A673 (cell line): Measurements from ENCODE around the gene HOXC12. TPM values are rescaled to one million over a fixed set of nuclear protein-coding genes. Genes with fewer than 3 reads are reported as not detected.

Source experiments
- BruUV-seq: library from RNA; stranded (reverse); fragments of 400-500 nt; replicated peaks from 2 replicates; lab custom pipeline; 2021; lab: Mats Ljungman, UMichigan
- CTCF ChIA-PET: fragments of 300-600 bp; sonication (Branson Sonifier 250); formaldehyde crosslinking; loops from one replicate; lab custom pipeline; 2022; ENCODE audit warnings: antibody characterized with exemption; lab: Charles Lee
- POLR2A ChIA-PET: fragments of 300-600 bp; sonication (Branson Sonifier 250); formaldehyde crosslinking; loops from one replicate; lab custom pipeline; 2022; ENCODE audit warnings: antibody characterized with exemption; ENCODE audit not compliant: low non-redundant PET; lab: Charles Lee
- DNase-seq: peaks from one replicate; pipeline ENCODE4 v3.0.0-alpha.2; 2015; ENCODE audit warnings: low spot score
- H3K27ac ChIP-seq: fragments of 200-600 bp; sonication (generic); 2 replicates; pipeline ENCODE4 v1.5.1; 2016; ENCODE audit warnings: mixed run types, low read depth, mild to moderate bottlenecking, mixed read lengths, antibody characterized with exemption, low read length; ENCODE audit not compliant: poor library complexity, severe bottlenecking
- H3K27me3 ChIP-seq: fragments of 200-600 bp; sonication (generic); replicated peaks from 2 replicates; pipeline ENCODE4 v1.6.1; 2017; ENCODE audit warnings: mixed run types, low read depth, mild to moderate bottlenecking, mixed read lengths, antibody characterized with exemption, low read length; ENCODE audit not compliant: insufficient read depth, poor library complexity
- H3K36me3 ChIP-seq: fragments of 200-600 bp; sonication (generic); 2 replicates; pipeline ENCODE4 v1.6.1; 2016; ENCODE audit warnings: mixed run types, mild to moderate bottlenecking, mixed read lengths, antibody characterized with exemption, low read length; ENCODE audit not compliant: insufficient read depth, poor library complexity, severe bottlenecking
- H3K4me1 ChIP-seq: fragments of 200-600 bp; sonication (generic); 2 replicates; pipeline ENCODE4 v1.6.1; 2017; ENCODE audit warnings: mixed run types, mild to moderate bottlenecking, mixed read lengths, antibody characterized with exemption, low read length; ENCODE audit not compliant: insufficient read depth, poor library complexity, severe bottlenecking
- H3K4me3 ChIP-seq: fragments of 200-600 bp; sonication (generic); 2 replicates; pipeline ENCODE4 v1.5.1; 2016; ENCODE audit warnings: low read depth, mixed run types, mild to moderate bottlenecking, mixed read lengths, low read length; ENCODE audit not compliant: poor library complexity, severe bottlenecking
- H3K9me3 ChIP-seq: fragments of 200-600 bp; sonication (generic); 2 replicates; pipeline ENCODE4 v1.6.1; 2016; ENCODE audit warnings: mixed run types, low read depth, mild to moderate bottlenecking, mixed read lengths, antibody characterized with exemption, low read length; ENCODE audit not compliant: poor library complexity, severe bottlenecking
- EZH2 ChIP-seq: fragments of 200-600 bp; sonication (generic); IDR thresholded peaks from 2 replicates; pipeline ENCODE4 v1.6.1; 2017; ENCODE audit warnings: borderline replicate concordance, low read depth, mild to moderate bottlenecking, mixed read lengths, antibody characterized with exemption, low read length; ENCODE audit not compliant: poor library complexity, severe bottlenecking
- intact Hi-C: fragments of 100-400 bp; cut with micrococcal nuclease; formaldehyde crosslinking; loops from one replicate; pipeline ENCODE4 v1.10.0; 2022; ENCODE audit not compliant: unreplicated experiment
- total RNA-seq: library from RNA; stranded (reverse); gene quantifications from 2 replicates; pipeline ENCODE4 v1.2.3, GENCODE V29; 2021
- TF ChIP-seq, protein P1 (sequence below): fragments of 300-800, 200-600 bp; sonication (generic); conservative IDR thresholded peaks from 2 replicates; pipeline ENCODE4 v1.5.1; 2017; ENCODE audit warnings: low read depth, mild to moderate bottlenecking, antibody characterized with exemption, low read length, moderate library complexity, mixed read lengths

The HOXC12 gene
- total RNA-seq, 1 experiment from 2014 or later = 4.6 TPM

DNA sequence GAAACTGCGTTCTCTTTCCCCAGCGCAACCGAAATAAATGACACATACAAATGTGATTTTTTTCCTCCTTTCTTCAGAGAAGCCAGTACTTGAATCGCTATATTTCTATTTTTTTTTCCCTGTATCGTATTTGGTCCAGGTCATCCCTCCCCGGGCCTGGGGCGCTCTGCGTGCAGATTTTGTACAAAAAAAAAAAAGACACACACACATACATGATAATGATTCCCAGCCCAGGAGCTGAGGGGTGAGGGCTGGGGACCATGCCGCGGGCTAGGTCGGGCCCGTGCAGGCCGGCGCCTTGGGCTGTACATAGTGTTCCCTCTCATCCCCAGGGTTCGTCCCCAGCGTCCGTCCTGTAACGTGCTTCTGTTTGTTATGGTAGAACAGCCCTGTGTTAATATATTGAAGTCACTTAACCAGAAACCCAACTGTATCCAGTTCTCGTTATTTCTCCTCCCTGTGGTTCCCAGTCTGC, 48.2 kb downstream of the HOXC12 start:
- BruUV-seq = no TSS peak
- Histone ChIP-seq H3K4me3 (no peak overlapping the region), H3K27ac (peak overlapping the region; percentile 17), H3K36me3 (peaks cover 9% of the 10 kb centered on the region), H3K4me1 (peaks cover 66% of the 10 kb centered on the region), H3K9me3 (no peaks in the 10 kb centered on the region), H3K27me3 (no peaks in the 10 kb centered on the region)
- ChIA-PET CTCF (interaction anchor here (1.1 kb wide), 1 partner anchor 198 kb away, joined by 3 read pairs; no protein-coding TSS in a partner anchor), POLR2A (no interaction called here)
- DNase-seq = no peak
- TF ChIP-seq, protein P1, sequence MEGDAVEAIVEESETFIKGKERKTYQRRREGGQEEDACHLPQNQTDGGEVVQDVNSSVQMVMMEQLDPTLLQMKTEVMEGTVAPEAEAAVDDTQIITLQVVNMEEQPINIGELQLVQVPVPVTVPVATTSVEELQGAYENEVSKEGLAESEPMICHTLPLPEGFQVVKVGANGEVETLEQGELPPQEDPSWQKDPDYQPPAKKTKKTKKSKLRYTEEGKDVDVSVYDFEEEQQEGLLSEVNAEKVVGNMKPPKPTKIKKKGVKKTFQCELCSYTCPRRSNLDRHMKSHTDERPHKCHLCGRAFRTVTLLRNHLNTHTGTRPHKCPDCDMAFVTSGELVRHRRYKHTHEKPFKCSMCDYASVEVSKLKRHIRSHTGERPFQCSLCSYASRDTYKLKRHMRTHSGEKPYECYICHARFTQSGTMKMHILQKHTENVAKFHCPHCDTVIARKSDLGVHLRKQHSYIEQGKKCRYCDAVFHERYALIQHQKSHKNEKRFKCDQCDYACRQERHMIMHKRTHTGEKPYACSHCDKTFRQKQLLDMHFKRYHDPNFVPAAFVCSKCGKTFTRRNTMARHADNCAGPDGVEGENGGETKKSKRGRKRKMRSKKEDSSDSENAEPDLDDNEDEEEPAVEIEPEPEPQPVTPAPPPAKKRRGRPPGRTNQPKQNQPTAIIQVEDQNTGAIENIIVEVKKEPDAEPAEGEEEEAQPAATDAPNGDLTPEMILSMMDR = no peak
- no peak for TF ChIP-seq EZH2
- intact Hi-C loops = no loop called here

DNA sequence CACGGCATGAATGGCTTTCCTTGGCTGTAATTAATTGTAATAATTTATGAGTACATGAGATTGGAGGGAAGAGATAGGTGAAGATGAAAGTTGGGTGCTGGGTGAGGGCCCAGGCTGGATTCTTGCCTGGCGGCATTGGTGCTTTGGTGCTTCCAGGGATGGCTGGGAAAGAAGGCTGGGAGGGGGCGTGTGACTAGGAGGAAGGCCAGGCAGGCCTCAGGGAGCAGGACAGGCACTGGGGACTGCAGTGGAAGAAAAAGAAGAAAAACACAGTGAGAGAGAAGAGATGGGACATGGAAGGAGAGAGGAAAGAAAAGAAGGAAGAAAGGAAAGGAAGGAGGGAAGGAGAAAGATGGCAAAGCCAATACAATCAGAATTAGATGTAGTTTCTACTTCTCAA, 48.9 kb downstream of the HOXC12 start:
- Histone ChIP-seq H3K4me3 (no peak overlapping the region), H3K4me1 (peaks cover 63% of the 10 kb centered on the region), H3K27ac (no peak overlapping the region), H3K9me3 (no peaks in the 10 kb centered on the region), H3K36me3 (peaks cover 9% of the 10 kb centered on the region), H3K27me3 (no peaks in the 10 kb centered on the region)
- no peak for DNase-seq
- BruUV-seq = no TSS peak
- ChIA-PET POLR2A (no interaction called here), CTCF (interaction anchor here (0.6 to 1.4 kb wide), 3 partner anchors 18 to 198 kb away, joined by 3 to 5 read pairs (median 3); partner anchors contain the start of gene HOXC10)
- intact Hi-C loops = loop anchor here (1.0 kb wide), 1 partner anchor 14 kb away; no protein-coding TSS in a partner anchor
- TF ChIP-seq, protein P1 = no peak
- TF ChIP-seq EZH2 = no peak

DNA sequence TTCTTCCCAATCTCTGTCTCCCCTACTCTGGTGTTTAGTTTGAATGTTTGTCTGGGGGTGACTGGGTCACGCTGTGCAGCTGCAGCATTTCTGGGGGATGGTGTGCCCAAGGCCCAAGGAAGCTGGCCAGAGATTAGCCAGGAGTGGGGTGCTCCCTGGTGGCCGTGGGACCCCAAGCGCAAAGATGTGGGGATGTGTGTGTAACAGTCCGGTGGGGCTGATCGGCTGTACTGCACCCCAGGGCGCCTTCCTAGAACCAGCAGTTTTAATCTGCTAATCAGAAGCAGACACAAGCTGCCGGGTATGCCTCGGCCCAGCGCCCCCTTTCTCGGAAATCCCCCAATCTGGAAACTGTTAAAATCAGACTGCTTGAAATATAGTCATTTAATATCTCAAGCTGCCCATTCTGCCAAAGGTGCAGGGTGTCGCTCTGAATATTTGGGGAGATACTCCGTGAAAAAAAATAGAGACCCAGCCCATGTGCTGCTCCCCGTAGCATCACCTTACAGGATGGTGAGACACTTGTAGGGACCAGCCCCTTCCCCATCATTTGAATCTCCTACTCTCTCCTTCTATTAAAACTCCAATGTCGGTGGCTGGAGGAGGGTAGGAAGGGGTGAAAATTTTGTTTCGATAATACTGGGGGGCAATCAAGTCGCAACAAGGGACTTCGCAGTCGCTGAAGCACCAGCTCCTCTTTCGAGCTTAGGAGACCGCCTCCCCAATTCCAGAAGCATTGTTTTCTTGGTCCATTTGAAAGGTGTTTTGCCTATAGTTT, 49.5 kb downstream of the HOXC12 start:
- no peak for DNase-seq
- Histone ChIP-seq H3K9me3 (no peaks in the 10 kb centered on the region), H3K27me3 (no peaks in the 10 kb centered on the region), H3K36me3 (peaks cover 9% of the 10 kb centered on the region), H3K4me3 (no peak overlapping the region), H3K27ac (no peak overlapping the region), H3K4me1 (peaks cover 57% of the 10 kb centered on the region)
- TF ChIP-seq EZH2 = no peak
- TF ChIP-seq, protein P1 = peak; percentile 42
- POLR2A ChIA-PET = no interaction called here
- intact Hi-C loops = loop anchor here (1.0 kb wide), 1 partner anchor 15 kb away; no protein-coding TSS in a partner anchor
- CTCF ChIA-PET = interaction anchor here (0.6 to 1.4 kb wide), 6 partner anchors 19 to 227 kb away, joined by 3 to 6 read pairs (median 4); partner anchors contain the start of gene HOXC10
- no TSS peak for BruUV-seq
